A549 (cell line): ENCODE results near the gene DUS4L. TPM values are rescaled to one million over a fixed set of nuclear protein-coding genes. Genes with fewer than 3 reads are reported as not detected.

ENCODE experiments used
- ATAC-seq, 2 experiments: fragments of 200-7000 bp in 1 of 2; fragments of >200 bp in 1 of 2; cut with Nextera tagmentation in 1 of 2; cut with Tn5 transposase in 1 of 2; 3 replicates each; pipeline versions ENCODE4 v1.8.0 to v1.9.1; 2018 to 2020; ENCODE audit warnings: mild to moderate bottlenecking in 1 of 2, moderate library complexity in 1 of 2
- CTCF ChIA-PET: fragments of 300-600 bp; sonication (Branson Sonifier 250); formaldehyde crosslinking; extraction: SDS; loops from one replicate; lab custom pipeline; 2021; ENCODE audit warnings: antibody characterized with exemption, inconsistent platforms; lab: Yijun Ruan, JAX
- POLR2A ChIA-PET: fragments of 350-600 bp; formaldehyde crosslinking; extraction: SDS; loops from one replicate; lab custom pipeline; 2021; ENCODE audit warnings: antibody characterized with exemption, inconsistent platforms; lab: Yijun Ruan, JAX
- DNase-seq, 2 experiments: peaks; one replicate each; pipeline versions ENCODE4 v3.0.0 to v3.0.0-alpha.2; 2011 to 2016; ENCODE audit warnings: low read depth in 1 of 2, low spot score in 1 of 2
- FAIRE-seq: peaks from 2 replicates; lab custom pipeline; 2011; peaks lifted over from hg19 to GRCh38; lab: Jason Lieb, UNC
- H3K27ac ChIP-seq, 2 experiments: fragments of >200 bp; sonication (Bioruptor Twin); formaldehyde crosslinking; 3 replicates each; pipeline ENCODE4 v1.5.1; 2016 to 2017
- H3K4me1 ChIP-seq: fragments of >200 bp; sonication (Bioruptor Twin); formaldehyde crosslinking; 3 replicates; pipeline ENCODE4 v1.6.1; 2016
- H3K4me2 ChIP-seq: fragments of >200 bp; sonication (Bioruptor Twin); formaldehyde crosslinking; 3 replicates; pipeline ENCODE4 v1.6.1; 2016
- H3K4me3 ChIP-seq: fragments of >200 bp; sonication (Bioruptor Twin); formaldehyde crosslinking; 3 replicates; pipeline ENCODE4 v1.5.1; 2016
- H3K9me3 ChIP-seq: fragments of >200 bp; sonication (Bioruptor Twin); formaldehyde crosslinking; 3 replicates; pipeline ENCODE4 v1.6.1; 2016
- CBX2 ChIP-seq: fragments of 200-600 bp; sonication (generic); IDR thresholded peaks from 2 replicates; pipeline ENCODE4 v1.6.1; 2016; ENCODE audit warnings: low read depth, mild to moderate bottlenecking, borderline replicate concordance
- CHD2 ChIP-seq: fragments of 150-350 bp; IDR thresholded peaks from 2 replicates; pipeline ENCODE4 v1.6.1; 2014; ENCODE audit warnings: low read length; ENCODE audit not compliant: partially characterized antibody
- EHF ChIP-seq: fragments of 250-450 bp; sonication (Bioruptor Pico); IDR thresholded peaks from 2 replicates; pipeline ENCODE4 v1.5.0; 2020; ENCODE audit warnings: mild to moderate bottlenecking
- FOSL2 ChIP-seq, 2 experiments: fragments of 450-650 bp in 1 of 2; fragments of >200 bp in 1 of 2; sonication (Bioruptor Twin) in 1 of 2; formaldehyde crosslinking; IDR thresholded peaks; 2 replicates each; pipeline versions ENCODE4 v1.5.0 to v1.6.1; 2016 to 2020; ENCODE audit warnings: mild to moderate bottlenecking in 1 of 2, moderate library complexity in 1 of 2
- FOXS1 ChIP-seq: fragments of 250-450 bp; sonication (Bioruptor Pico); IDR thresholded peaks from 2 replicates; pipeline ENCODE4 v1.5.0; 2020; ENCODE audit warnings: mild to moderate bottlenecking, moderate library complexity
- GATA3 ChIP-seq: IDR thresholded peaks from 2 replicates; pipeline ENCODE4 v1.6.1; 2012; ENCODE audit warnings: borderline replicate concordance
- HOXA7 ChIP-seq: fragments of 250-450 bp; sonication (Bioruptor Pico); IDR thresholded peaks from 2 replicates; pipeline ENCODE4 v1.5.0; 2020; ENCODE audit warnings: mild to moderate bottlenecking, moderate library complexity
- HOXB13 ChIP-seq: fragments of 250-450 bp; sonication (Bioruptor Pico); IDR thresholded peaks from 2 replicates; pipeline ENCODE4 v1.5.0; 2020; ENCODE audit warnings: low read depth, mild to moderate bottlenecking, moderate library complexity
- KDM1A ChIP-seq: fragments of 200-600 bp; sonication (generic); IDR thresholded peaks from 2 replicates; pipeline ENCODE4 v1.6.1; 2016; ENCODE audit warnings: low read depth, mild to moderate bottlenecking
- MAZ ChIP-seq: fragments of 150-350 bp; IDR thresholded peaks from 2 replicates; pipeline ENCODE4 v1.6.1; 2014; ENCODE audit warnings: antibody characterized with exemption, low read depth, low read length, borderline replicate concordance
- POLR2AphosphoS2 ChIP-seq: conservative IDR thresholded peaks from 2 replicates; pipeline ENCODE4 v1.6.1; 2012; ENCODE audit warnings: low read length, improper control_type of control experiment, inconsistent platforms
- RAD21 ChIP-seq, 2 experiments: fragments of >200 bp in 1 of 2; sonication (Bioruptor Twin) in 1 of 2; formaldehyde crosslinking in 1 of 2; IDR thresholded peaks in 1 of 2; conservative IDR thresholded peaks in 1 of 2; 2 replicates in 1 of 2; 3 replicates in 1 of 2; pipeline ENCODE4 v1.6.1; 2012 to 2018; ENCODE audit warnings: inconsistent platforms in 1 of 2
- RARB ChIP-seq: fragments of 250-450 bp; sonication (Bioruptor Pico); IDR thresholded peaks from 2 replicates; pipeline ENCODE4 v1.8.0; 2021; ENCODE audit warnings: mild to moderate bottlenecking, moderate library complexity
- RCOR1 ChIP-seq: fragments of 150-350 bp; IDR thresholded peaks from 2 replicates; pipeline ENCODE4 v1.6.1; 2014; ENCODE audit warnings: antibody characterized with exemption, low read length, low read depth
- RNF2 ChIP-seq: fragments of 200-600 bp; sonication (generic); IDR thresholded peaks from 2 replicates; pipeline ENCODE4 v1.6.1; 2016; ENCODE audit warnings: low read depth, mild to moderate bottlenecking, antibody characterized with exemption, moderate library complexity, borderline replicate concordance
- SREBF2 ChIP-seq: fragments of 450-650 bp; IDR thresholded peaks from 2 replicates; pipeline ENCODE4 v1.6.1; 2014; ENCODE audit warnings: mild to moderate bottlenecking, moderate library complexity
- TP53 ChIP-seq: fragments of 250-450 bp; sonication (Bioruptor Pico); IDR thresholded peaks from 2 replicates; pipeline ENCODE4 v1.5.0; 2021; ENCODE audit warnings: mild to moderate bottlenecking, moderate library complexity
- ZC3H11A ChIP-seq: fragments of 450-650 bp; IDR thresholded peaks from 2 replicates; pipeline ENCODE4 v1.6.1; 2014; ENCODE audit warnings: antibody characterized with exemption, mild to moderate bottlenecking
- ZNF302 ChIP-seq: fragments of 250-450 bp; sonication (Bioruptor Pico); IDR thresholded peaks from 2 replicates; pipeline ENCODE4 v1.9.0; 2021; ENCODE audit warnings: inconsistent platforms, mild to moderate bottlenecking, moderate library complexity
- ZSCAN20 ChIP-seq: fragments of 250-450 bp; sonication (Bioruptor Pico); IDR thresholded peaks from 2 replicates; pipeline ENCODE4 v1.8.0; 2022; ENCODE audit warnings: mild to moderate bottlenecking, moderate library complexity
- WGBS: methylation state at CpG from one replicate; pipeline ENCODE4 v1.1.6; 2017; ENCODE audit errors: missing lambda C conversion rate; 5-methylcytosine and 5-hydroxymethylcytosine counted together
- polyA plus RNA-seq, 4 experiments: library from polyadenylated mRNA; depleted of rRNA in 3 of 4; stranded (reverse); fragments of >200 nt; fragmentation: RNase III in 1 of 4; extraction: RNeasy Plus Mini Kit Qiagen cat#74134 plus additional on column Dnase treatment in 1 of 4; gene quantifications; 2 replicates in 3 of 4; 3 replicates in 1 of 4; pipeline ENCODE4 v1.2.3, GENCODE V29; 2011 to 2017
- TF ChIP-seq, protein P1 (sequence below): fragments of >200 bp; sonication (Bioruptor Twin); formaldehyde crosslinking; IDR thresholded peaks from 3 replicates; pipeline ENCODE4 v1.5.1; 2016
- TF ChIP-seq, protein P2 (sequence below): fragments of 150-350 bp; IDR thresholded peaks from 2 replicates; pipeline ENCODE4 v1.6.1; 2014; ENCODE audit warnings: low read depth, mild to moderate bottlenecking, low read length
- TF ChIP-seq, protein P3 (sequence below): IDR thresholded peaks from 2 replicates; pipeline ENCODE4 v1.6.1; 2012
- TF ChIP-seq, protein P4 (sequence below): fragments of 200-600 bp; sonication (generic); IDR thresholded peaks from 2 replicates; pipeline ENCODE4 v1.6.1; 2016; ENCODE audit warnings: antibody characterized with exemption, mild to moderate bottlenecking, moderate library complexity
- TF ChIP-seq, protein P5 (sequence below): fragments of 250-450 bp; sonication (Bioruptor Pico); IDR thresholded peaks from 2 replicates; pipeline ENCODE4 v1.5.0; 2020; ENCODE audit warnings: low read depth, mild to moderate bottlenecking, moderate library complexity

DUS4L gene
- polyA plus RNA-seq, 2 of the 4 experiments (the other 2 are of a cell fraction), result 10.1 to 17.4 TPM

DNA sequence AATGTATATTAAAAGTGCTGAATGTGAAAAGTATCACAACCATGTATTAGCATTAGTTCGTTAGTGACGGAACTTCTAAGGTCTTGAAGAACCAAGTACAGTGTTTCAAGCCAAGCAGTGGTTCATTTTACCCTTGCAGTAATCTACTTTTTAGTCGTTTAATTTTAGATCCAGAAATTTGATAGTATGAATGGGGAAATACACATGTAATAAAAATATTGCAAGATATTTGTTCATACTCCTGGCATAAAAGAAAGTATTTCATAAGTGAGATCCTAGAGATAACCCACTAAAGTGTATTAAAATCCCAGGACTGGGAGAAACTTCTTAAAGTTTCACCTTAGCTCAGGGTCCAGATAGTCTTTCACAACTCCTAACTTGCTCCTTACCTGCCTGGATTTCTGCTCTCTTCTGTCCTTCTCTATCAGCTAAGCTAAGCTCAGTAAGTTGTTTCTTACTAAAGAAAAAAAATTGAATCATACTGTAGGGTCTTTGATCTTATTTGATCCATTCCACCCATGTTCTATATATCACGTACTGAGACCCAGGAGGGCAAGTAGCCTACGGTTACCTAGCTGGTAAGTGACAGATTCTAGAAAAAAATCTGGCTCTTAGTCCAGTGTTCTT lies 17.7 kb downstream of the DUS4L start:
- FAIRE-seq (no peak), ATAC-seq (no peak), DNase-seq (no peak)
- Histone ChIP-seq H3K27ac (no peak overlapping the region), H3K9me3 (no peaks in the 10 kb centered on the region), H3K4me2 (peak overlapping the region; percentile 80), H3K4me3 (peak overlapping the region; percentile 71; the same call in 2 of the 3 replicates), H3K4me1 (peaks cover 12% of the 10 kb centered on the region; the same call in 2 of the 3 replicates)
- POLR2A ChIA-PET, result no interaction called here
- TF ChIP-seq MAZ (no peak), FOSL2 (IDR thresholded peaks at IDR 0.05) (no peak), FOSL2 (CRISPR knock-in tag; IDR thresholded peaks at IDR 0.05) (no peak), ZC3H11A (no peak), RARB (CRISPR knock-in tag) (no peak), RCOR1 (no peak), SREBF2 (no peak), RAD21 (conservative IDR thresholded peaks at IDR 0.05 in 1 of 2, IDR thresholded peaks at IDR 0.05 in 1 of 2) (no peak), EHF (CRISPR knock-in tag) (no peak), CHD2 (no peak), ZNF302 (CRISPR knock-in tag) (no peak), CBX2 (no peak), HOXB13 (CRISPR knock-in tag) (no peak)
- TF ChIP-seq, protein P1, sequence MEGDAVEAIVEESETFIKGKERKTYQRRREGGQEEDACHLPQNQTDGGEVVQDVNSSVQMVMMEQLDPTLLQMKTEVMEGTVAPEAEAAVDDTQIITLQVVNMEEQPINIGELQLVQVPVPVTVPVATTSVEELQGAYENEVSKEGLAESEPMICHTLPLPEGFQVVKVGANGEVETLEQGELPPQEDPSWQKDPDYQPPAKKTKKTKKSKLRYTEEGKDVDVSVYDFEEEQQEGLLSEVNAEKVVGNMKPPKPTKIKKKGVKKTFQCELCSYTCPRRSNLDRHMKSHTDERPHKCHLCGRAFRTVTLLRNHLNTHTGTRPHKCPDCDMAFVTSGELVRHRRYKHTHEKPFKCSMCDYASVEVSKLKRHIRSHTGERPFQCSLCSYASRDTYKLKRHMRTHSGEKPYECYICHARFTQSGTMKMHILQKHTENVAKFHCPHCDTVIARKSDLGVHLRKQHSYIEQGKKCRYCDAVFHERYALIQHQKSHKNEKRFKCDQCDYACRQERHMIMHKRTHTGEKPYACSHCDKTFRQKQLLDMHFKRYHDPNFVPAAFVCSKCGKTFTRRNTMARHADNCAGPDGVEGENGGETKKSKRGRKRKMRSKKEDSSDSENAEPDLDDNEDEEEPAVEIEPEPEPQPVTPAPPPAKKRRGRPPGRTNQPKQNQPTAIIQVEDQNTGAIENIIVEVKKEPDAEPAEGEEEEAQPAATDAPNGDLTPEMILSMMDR, result no peak
- TF ChIP-seq, protein P2, sequence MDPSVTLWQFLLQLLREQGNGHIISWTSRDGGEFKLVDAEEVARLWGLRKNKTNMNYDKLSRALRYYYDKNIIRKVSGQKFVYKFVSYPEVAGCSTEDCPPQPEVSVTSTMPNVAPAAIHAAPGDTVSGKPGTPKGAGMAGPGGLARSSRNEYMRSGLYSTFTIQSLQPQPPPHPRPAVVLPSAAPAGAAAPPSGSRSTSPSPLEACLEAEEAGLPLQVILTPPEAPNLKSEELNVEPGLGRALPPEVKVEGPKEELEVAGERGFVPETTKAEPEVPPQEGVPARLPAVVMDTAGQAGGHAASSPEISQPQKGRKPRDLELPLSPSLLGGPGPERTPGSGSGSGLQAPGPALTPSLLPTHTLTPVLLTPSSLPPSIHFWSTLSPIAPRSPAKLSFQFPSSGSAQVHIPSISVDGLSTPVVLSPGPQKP, result no peak
- TF ChIP-seq, protein P3, sequence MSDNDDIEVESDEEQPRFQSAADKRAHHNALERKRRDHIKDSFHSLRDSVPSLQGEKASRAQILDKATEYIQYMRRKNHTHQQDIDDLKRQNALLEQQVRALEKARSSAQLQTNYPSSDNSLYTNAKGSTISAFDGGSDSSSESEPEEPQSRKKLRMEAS, result no peak
- TF ChIP-seq, protein P4, sequence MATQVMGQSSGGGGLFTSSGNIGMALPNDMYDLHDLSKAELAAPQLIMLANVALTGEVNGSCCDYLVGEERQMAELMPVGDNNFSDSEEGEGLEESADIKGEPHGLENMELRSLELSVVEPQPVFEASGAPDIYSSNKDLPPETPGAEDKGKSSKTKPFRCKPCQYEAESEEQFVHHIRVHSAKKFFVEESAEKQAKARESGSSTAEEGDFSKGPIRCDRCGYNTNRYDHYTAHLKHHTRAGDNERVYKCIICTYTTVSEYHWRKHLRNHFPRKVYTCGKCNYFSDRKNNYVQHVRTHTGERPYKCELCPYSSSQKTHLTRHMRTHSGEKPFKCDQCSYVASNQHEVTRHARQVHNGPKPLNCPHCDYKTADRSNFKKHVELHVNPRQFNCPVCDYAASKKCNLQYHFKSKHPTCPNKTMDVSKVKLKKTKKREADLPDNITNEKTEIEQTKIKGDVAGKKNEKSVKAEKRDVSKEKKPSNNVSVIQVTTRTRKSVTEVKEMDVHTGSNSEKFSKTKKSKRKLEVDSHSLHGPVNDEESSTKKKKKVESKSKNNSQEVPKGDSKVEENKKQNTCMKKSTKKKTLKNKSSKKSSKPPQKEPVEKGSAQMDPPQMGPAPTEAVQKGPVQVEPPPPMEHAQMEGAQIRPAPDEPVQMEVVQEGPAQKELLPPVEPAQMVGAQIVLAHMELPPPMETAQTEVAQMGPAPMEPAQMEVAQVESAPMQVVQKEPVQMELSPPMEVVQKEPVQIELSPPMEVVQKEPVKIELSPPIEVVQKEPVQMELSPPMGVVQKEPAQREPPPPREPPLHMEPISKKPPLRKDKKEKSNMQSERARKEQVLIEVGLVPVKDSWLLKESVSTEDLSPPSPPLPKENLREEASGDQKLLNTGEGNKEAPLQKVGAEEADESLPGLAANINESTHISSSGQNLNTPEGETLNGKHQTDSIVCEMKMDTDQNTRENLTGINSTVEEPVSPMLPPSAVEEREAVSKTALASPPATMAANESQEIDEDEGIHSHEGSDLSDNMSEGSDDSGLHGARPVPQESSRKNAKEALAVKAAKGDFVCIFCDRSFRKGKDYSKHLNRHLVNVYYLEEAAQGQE, result no peak
- TF ChIP-seq, protein P5, sequence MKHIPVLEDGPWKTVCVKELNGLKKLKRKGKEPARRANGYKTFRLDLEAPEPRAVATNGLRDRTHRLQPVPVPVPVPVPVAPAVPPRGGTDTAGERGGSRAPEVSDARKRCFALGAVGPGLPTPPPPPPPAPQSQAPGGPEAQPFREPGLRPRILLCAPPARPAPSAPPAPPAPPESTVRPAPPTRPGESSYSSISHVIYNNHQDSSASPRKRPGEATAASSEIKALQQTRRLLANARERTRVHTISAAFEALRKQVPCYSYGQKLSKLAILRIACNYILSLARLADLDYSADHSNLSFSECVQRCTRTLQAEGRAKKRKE (CRISPR knock-in tag), result no peak
- TF ChIP-seq, all 56 proteins: peak for 0
- WGBS, result 79% methylated on average over 5 of the region's 5 CpGs
- CTCF ChIA-PET, result interaction anchor here (0.6 kb wide), 1 partner anchor 13 kb away, joined by 4 read pairs; no protein-coding TSS in a partner anchor

DNA sequence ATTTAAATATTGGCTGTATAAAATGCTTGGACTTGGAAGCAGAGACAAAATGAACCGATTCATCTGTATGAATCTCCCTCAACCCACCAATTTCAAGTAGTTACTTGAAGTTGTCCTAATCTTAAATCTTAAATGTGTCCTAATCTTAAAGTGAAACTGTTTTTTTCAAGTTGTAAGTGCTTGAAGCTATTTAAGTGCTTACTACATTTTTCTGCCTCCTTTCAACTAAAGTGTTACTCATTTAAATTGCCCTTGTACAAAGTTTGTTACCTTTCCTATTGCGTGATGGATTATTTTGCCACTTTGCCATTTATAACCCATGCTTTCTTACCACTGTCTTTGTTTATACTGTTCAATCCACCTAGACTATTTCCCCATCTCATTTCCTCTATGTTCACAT lies 19.1 kb downstream of the DUS4L start:
- WGBS, result 94% methylated on average over 2 of the region's 2 CpGs
- FAIRE-seq (no peak), ATAC-seq (no peak), DNase-seq (no peak)
- Histone ChIP-seq H3K4me3 (no peak overlapping the region), H3K27ac (no peak overlapping the region), H3K4me2 (no peak overlapping the region), H3K4me1 (peaks cover 12% of the 10 kb centered on the region; the same call in 2 of the 3 replicates), H3K9me3 (no peaks in the 10 kb centered on the region)
- POLR2A ChIA-PET, result no interaction called here
- CTCF ChIA-PET, result interaction anchor here (1.0 kb wide), 1 partner anchor 10 kb away, joined by 3 read pairs; no protein-coding TSS in a partner anchor
- no peak for TF ChIP-seq ZSCAN20 (CRISPR knock-in tag)
- TF ChIP-seq RNF2, result no peak
- TF ChIP-seq RAD21 (conservative IDR thresholded peaks at IDR 0.05 in 1 of 2, IDR thresholded peaks at IDR 0.05 in 1 of 2), result no peak
- TF ChIP-seq HOXA7 (CRISPR knock-in tag), result no peak
- no peak for TF ChIP-seq RARB (CRISPR knock-in tag)
- no peak for TF ChIP-seq KDM1A
- TF ChIP-seq, protein P5 (CRISPR knock-in tag), result no peak
- no peak for TF ChIP-seq TP53
- no peak for TF ChIP-seq POLR2AphosphoS2
- TF ChIP-seq FOXS1 (CRISPR knock-in tag), result no peak
- no peak for TF ChIP-seq GATA3
